Osteocyte (in vitro differentiated cells): ENCODE measurements around the gene MGST2. TPM values are rescaled to one million over a fixed set of nuclear protein-coding genes. Genes with fewer than 3 reads are reported as not detected.

ENCODE experiments used
- DNase-seq: peaks from one replicate; pipeline ENCODE4 v3.0.0; 2021; ENCODE audit warnings: mixed read lengths; ENCODE audit not compliant: unreplicated experiment; ENCODE audit errors: extremely low spot score
- H3K27ac Mint-ChIP-seq: one replicate; pipeline ENCODE4 v1.8.0; 2021; ENCODE audit warnings: mild to moderate bottlenecking, mixed read lengths; ENCODE audit not compliant: unreplicated experiment
- H3K27me3 Mint-ChIP-seq: one replicate; pipeline ENCODE4 v1.8.0; 2021; ENCODE audit warnings: mixed read lengths; ENCODE audit not compliant: unreplicated experiment
- H3K36me3 Mint-ChIP-seq: one replicate; pipeline ENCODE4 v1.8.0; 2021; ENCODE audit warnings: mixed read lengths; ENCODE audit not compliant: unreplicated experiment
- H3K4me1 Mint-ChIP-seq: one replicate; pipeline ENCODE4 v1.8.0; 2021; ENCODE audit warnings: mixed read lengths; ENCODE audit not compliant: unreplicated experiment
- H3K4me3 Mint-ChIP-seq: one replicate; pipeline ENCODE4 v1.8.0; 2021; ENCODE audit warnings: mild to moderate bottlenecking, moderate library complexity, mixed read lengths; ENCODE audit not compliant: unreplicated experiment
- H3K9me3 Mint-ChIP-seq: one replicate; pipeline ENCODE4 v1.8.0; 2021; ENCODE audit warnings: mixed read lengths; ENCODE audit not compliant: unreplicated experiment
- total RNA-seq: library from RNA; stranded (reverse); gene quantifications from 2 replicates; pipeline ENCODE4 v1.2.1, GENCODE V29; 2021
- TF ChIP-seq, protein P1 (sequence below): fragments of 200-600 bp; sonication (generic); IDR thresholded peaks from 2 replicates; pipeline ENCODE4 v1.5.0; 2021; ENCODE audit warnings: antibody characterized with exemption, mild to moderate bottlenecking, moderate library complexity

Gene MGST2
- total RNA-seq, 1 donor from 2014 or later = 29.9 TPM

DNA sequence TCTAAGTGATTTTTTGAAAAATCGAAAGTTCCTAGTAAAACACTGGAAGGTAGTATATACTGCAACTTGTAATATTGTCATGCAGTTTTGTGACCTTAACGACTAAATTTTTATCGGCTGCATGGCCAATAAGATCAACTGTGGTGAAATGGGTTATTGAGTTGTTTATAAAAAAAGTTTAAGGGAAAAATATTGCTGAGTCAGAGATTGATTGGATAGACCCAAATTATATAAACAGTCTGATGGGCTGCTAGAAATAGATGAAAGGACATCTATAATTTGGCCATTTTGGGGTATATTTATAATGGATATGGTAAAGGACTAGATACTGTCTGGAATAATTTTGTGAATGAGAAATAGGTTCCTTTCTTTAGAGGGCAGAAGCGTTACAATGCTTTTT lies 56.2 kb downstream of the MGST2 start:
- H3K27me3 Mint-ChIP-seq = no peaks in the 10 kb centered on the region
- no peak overlapping the region for H3K4me3 Mint-ChIP-seq
- H3K9me3 Mint-ChIP-seq = no peaks in the 10 kb centered on the region
- no peak overlapping the region for H3K27ac Mint-ChIP-seq
- no peak for DNase-seq
- TF ChIP-seq, protein P1, sequence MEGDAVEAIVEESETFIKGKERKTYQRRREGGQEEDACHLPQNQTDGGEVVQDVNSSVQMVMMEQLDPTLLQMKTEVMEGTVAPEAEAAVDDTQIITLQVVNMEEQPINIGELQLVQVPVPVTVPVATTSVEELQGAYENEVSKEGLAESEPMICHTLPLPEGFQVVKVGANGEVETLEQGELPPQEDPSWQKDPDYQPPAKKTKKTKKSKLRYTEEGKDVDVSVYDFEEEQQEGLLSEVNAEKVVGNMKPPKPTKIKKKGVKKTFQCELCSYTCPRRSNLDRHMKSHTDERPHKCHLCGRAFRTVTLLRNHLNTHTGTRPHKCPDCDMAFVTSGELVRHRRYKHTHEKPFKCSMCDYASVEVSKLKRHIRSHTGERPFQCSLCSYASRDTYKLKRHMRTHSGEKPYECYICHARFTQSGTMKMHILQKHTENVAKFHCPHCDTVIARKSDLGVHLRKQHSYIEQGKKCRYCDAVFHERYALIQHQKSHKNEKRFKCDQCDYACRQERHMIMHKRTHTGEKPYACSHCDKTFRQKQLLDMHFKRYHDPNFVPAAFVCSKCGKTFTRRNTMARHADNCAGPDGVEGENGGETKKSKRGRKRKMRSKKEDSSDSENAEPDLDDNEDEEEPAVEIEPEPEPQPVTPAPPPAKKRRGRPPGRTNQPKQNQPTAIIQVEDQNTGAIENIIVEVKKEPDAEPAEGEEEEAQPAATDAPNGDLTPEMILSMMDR = no peak
- H3K36me3 Mint-ChIP-seq = peaks cover 16% of the 10 kb centered on the region
- H3K4me1 Mint-ChIP-seq = no peaks in the 10 kb centered on the region

DNA sequence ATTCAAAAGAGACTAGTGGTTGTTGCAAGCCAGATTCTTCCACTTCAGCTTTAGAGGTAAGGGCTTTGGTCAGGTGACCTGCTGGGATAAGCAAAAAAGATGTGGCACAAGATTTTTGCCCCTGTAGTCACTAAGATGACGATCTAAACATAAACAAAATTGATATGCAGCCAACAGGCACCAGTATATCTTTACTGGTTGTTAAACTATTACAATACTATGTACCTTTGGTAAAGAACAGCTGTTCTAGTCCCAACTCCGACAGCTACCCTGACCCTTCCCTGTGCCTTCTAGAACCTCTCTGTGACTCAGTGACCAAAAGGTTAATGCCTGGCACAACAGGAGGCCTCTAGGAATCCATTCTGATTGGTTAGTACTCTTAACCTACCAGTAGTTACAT lies 59.6 kb downstream of the MGST2 start:
- TF ChIP-seq, protein P1 = no peak
- no peak overlapping the region for H3K27ac Mint-ChIP-seq
- DNase-seq = no peak
- no peaks in the 10 kb centered on the region for H3K9me3 Mint-ChIP-seq
- no peaks in the 10 kb centered on the region for H3K4me1 Mint-ChIP-seq
- no peaks in the 10 kb centered on the region for H3K27me3 Mint-ChIP-seq
- H3K4me3 Mint-ChIP-seq = no peak overlapping the region
- H3K36me3 Mint-ChIP-seq = peaks cover 3% of the 10 kb centered on the region

DNA sequence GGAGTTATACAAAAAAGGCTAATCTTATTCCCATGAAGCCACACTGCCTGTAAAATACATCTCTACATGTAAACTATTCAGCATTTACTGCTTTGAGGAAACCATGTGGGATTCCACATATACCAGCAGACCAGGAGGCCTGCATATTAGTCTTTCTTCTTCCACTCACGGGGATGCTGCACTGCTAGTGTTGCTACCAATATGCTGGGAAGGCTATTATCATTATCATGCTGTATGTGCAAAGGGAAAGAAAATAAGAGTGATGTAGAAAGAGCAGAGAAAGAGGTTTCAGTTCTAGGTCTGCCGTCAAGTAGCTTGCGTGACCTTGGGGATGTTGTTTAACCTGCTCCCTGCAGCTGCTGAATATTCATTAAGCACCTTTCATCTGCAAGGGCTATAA lies 61.0 kb downstream of the MGST2 start:
- Mint-ChIP-seq H3K27ac (no peak overlapping the region), H3K27me3 (no peaks in the 10 kb centered on the region), H3K4me1 (no peaks in the 10 kb centered on the region), H3K36me3 (peaks cover 3% of the 10 kb centered on the region), H3K9me3 (no peaks in the 10 kb centered on the region), H3K4me3 (no peak overlapping the region)
- DNase-seq = no peak
- TF ChIP-seq, protein P1 = no peak

DNA sequence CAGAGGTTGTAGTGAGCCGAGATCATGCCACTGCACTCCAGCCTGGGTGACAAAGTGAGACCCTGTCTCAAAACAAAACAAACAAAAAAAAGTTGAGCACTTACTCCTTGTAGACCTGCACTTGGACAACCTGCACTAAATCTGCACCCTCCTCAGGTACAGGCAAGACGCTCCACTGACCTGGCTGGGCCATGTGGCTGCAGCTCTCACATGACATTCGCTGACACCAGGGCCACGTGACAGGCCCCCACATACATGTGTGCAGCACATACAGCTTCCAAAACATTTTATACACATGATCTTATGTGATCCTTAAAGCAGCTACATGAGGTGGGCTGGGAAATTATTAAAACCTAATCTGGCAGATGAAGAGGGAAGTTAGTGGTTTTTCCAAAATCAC lies 62.5 kb downstream of the MGST2 start:
- Mint-ChIP-seq H3K27me3 (no peaks in the 10 kb centered on the region), H3K27ac (no peak overlapping the region), H3K4me1 (no peaks in the 10 kb centered on the region), H3K36me3 (peaks cover 3% of the 10 kb centered on the region), H3K4me3 (no peak overlapping the region), H3K9me3 (no peaks in the 10 kb centered on the region)
- no peak for DNase-seq
- TF ChIP-seq, protein P1 = no peak

DNA sequence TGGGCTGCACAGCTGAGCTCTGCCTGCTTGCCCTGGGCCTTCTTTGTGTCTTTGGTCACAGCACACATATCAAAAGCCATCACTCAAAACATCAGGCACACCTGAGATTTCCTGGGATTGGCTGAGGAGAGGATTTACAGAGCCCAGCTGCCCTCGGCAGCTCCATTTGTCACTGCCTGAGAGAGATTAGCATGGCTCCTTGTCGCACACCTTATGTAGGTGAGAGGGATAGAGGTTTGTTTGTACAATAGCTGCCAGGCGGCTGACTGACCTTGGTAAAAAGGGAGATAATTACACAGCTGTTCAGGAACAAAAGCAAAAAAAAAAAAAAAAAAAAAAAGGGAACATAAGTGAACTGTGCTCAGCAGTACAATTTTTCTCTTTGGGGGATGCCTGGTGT lies 63.2 kb downstream of the MGST2 start:
- H3K27ac Mint-ChIP-seq = no peak overlapping the region
- H3K36me3 Mint-ChIP-seq = peaks cover 3% of the 10 kb centered on the region
- no peak overlapping the region for H3K4me3 Mint-ChIP-seq
- no peaks in the 10 kb centered on the region for H3K4me1 Mint-ChIP-seq
- no peaks in the 10 kb centered on the region for H3K9me3 Mint-ChIP-seq
- H3K27me3 Mint-ChIP-seq = no peaks in the 10 kb centered on the region
- no peak for DNase-seq
- TF ChIP-seq, protein P1 = no peak
